Gastroesophageal sphincter (tissue), 3 donors: Measurements from ENCODE around the gene CCDC106.

Experiments
- POLR2A ChIP-seq, 2 donors: fragments of 450-650 bp; IDR thresholded peaks; one replicate each; pipeline ENCODE4 v1.6.1; 2017; ENCODE audit warnings: antibody characterized with exemption in 2 of 2, mild to moderate bottlenecking in 2 of 2, moderate library complexity in 1 of 2
- POLR2AphosphoS5 ChIP-seq: sonication (generic); formaldehyde crosslinking; IDR thresholded peaks from one replicate; pipeline ENCODE4 v1.6.1; 2017; ENCODE audit warnings: antibody characterized with exemption
- TF ChIP-seq, protein P1 (sequence below), 4 experiments: fragments of 200-600 bp in 2 of 4; fragments of 450-650 bp in 2 of 4; sonication (generic) in 1 of 4; IDR thresholded peaks; one replicate each; pipeline ENCODE4 v1.5.1; 2017 to 2019; ENCODE audit warnings: antibody characterized with exemption in 4 of 4, mild to moderate bottlenecking in 2 of 4, moderate library complexity in 2 of 4

DNA sequence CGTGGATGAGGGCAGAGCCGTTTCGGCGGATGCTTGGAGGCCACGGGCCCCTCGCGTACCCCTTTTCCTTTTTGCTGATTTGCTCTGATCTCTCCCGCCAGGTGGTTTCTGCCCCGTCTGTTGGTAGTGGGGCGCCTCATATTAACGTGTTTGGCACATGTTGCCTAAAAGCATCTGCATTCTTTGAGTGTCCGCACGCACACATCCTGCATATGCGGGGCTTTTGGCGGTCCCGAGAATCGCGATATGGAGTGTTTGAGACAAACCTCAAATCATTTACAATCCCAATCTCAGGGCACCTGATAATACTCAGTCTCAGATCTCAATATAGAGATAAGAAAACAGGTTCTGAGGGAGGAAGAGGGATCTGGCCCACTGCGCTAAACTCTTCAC lies 7.6 kb downstream of the CCDC106 start:
- TF ChIP-seq, protein P1, sequence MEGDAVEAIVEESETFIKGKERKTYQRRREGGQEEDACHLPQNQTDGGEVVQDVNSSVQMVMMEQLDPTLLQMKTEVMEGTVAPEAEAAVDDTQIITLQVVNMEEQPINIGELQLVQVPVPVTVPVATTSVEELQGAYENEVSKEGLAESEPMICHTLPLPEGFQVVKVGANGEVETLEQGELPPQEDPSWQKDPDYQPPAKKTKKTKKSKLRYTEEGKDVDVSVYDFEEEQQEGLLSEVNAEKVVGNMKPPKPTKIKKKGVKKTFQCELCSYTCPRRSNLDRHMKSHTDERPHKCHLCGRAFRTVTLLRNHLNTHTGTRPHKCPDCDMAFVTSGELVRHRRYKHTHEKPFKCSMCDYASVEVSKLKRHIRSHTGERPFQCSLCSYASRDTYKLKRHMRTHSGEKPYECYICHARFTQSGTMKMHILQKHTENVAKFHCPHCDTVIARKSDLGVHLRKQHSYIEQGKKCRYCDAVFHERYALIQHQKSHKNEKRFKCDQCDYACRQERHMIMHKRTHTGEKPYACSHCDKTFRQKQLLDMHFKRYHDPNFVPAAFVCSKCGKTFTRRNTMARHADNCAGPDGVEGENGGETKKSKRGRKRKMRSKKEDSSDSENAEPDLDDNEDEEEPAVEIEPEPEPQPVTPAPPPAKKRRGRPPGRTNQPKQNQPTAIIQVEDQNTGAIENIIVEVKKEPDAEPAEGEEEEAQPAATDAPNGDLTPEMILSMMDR (IDR thresholded peaks at IDR 0.05): no peak
- TF ChIP-seq POLR2A (IDR thresholded peaks at IDR 0.05) (no peak), POLR2AphosphoS5 (no peak)
